ENCODE results near the gene TMEM135. TPM values are rescaled to one million over a fixed set of nuclear protein-coding genes. Genes with fewer than 3 reads are reported as not detected.
A peak's percentile ranks its signal among the peaks of the same experiment; 100 is the strongest.

The TMEM135 gene
- total RNA-seq, 2 experiments from 2014 or later: 24.7 to 30.0 TPM

DNA sequence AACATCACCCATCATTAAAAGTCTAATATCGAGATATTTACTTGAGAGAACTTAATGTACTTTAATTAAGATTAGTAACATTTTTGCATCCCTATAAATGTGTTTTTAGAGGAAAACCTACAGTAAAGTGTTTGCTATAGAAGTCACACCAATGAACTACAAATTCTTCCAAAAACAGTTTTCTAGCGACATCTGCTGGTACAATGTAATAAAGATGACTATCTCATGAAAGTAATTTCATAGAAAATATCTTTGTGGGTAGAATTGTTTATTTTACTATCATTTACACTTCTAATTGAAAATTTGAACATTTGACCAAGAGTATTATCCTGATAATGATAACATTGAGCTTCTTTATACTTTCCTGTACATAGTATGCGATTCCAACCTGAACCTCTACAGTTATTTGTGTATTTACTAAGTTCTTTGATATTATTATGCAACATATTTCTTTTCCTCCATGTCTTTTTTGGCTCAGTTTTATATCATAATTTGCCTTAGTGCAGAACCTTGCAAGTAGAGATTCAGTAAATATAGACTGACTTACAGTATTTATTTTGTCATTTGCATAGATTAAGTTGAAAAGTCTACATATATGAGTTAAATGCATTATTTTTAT lies 252.7 kb downstream of the TMEM135 start:
- DNase-seq (no peak), ATAC-seq (no peak)
- TF ChIP-seq, protein P1, sequence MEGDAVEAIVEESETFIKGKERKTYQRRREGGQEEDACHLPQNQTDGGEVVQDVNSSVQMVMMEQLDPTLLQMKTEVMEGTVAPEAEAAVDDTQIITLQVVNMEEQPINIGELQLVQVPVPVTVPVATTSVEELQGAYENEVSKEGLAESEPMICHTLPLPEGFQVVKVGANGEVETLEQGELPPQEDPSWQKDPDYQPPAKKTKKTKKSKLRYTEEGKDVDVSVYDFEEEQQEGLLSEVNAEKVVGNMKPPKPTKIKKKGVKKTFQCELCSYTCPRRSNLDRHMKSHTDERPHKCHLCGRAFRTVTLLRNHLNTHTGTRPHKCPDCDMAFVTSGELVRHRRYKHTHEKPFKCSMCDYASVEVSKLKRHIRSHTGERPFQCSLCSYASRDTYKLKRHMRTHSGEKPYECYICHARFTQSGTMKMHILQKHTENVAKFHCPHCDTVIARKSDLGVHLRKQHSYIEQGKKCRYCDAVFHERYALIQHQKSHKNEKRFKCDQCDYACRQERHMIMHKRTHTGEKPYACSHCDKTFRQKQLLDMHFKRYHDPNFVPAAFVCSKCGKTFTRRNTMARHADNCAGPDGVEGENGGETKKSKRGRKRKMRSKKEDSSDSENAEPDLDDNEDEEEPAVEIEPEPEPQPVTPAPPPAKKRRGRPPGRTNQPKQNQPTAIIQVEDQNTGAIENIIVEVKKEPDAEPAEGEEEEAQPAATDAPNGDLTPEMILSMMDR (IDR thresholded peaks at IDR 0.05): peak; percentile 84
- H3K27ac Mint-ChIP-seq: no peak overlapping the region
- intact Hi-C loops (cut with micrococcal nuclease): loop anchor here (2.0 to 5.0 kb wide), 2 partner anchors 313 to 352 kb away; no protein-coding TSS in a partner anchor
- no peak overlapping the region for H3K4me3 Mint-ChIP-seq
- no peaks in the 10 kb centered on the region for H3K4me1 Mint-ChIP-seq (ENCODE audit: low read depth)
- ChIA-PET POLR2A (no interaction called here), CTCF (interaction anchor here (0.7 to 4.4 kb wide), 10 partner anchors 19 to 355 kb away, joined by 3 to 32 read pairs (median 4); partner anchors contain the start of gene FZD4)
- no peaks in the 10 kb centered on the region for H3K27me3 Mint-ChIP-seq
- H3K36me3 Mint-ChIP-seq (ENCODE audit: low read depth): peaks cover 4% of the 10 kb centered on the region
- no peaks in the 10 kb centered on the region for H3K9me3 Mint-ChIP-seq

GRCh38 chr11:87292598-87292997 lies 254.9 kb downstream of the TMEM135 start:
- Mint-ChIP-seq H3K4me1 (ENCODE audit: low read depth) (peaks cover 2% of the 10 kb centered on the region), H3K4me3 (no peak overlapping the region), H3K27ac (no peak overlapping the region), H3K36me3 (ENCODE audit: low read depth) (no peaks in the 10 kb centered on the region), H3K27me3 (no peaks in the 10 kb centered on the region), H3K9me3 (no peaks in the 10 kb centered on the region)
- ATAC-seq (no peak), DNase-seq (no peak)
- ChIA-PET CTCF (interaction anchor here (1.8 kb wide), 1 partner anchor 422 kb away, joined by 4 read pairs; no protein-coding TSS in a partner anchor), POLR2A (no interaction called here)
- TF ChIP-seq, protein P1 (IDR thresholded peaks at IDR 0.05): no peak
- intact Hi-C loops (cut with micrococcal nuclease): loop anchor here (5.0 kb wide), 1 partner anchor 315 kb away; no protein-coding TSS in a partner anchor

GRCh38 chr11:87295237-87295636 lies 257.5 kb downstream of the TMEM135 start:
- TF ChIP-seq, protein P1 (IDR thresholded peaks at IDR 0.05): no peak
- no peak for ATAC-seq
- Mint-ChIP-seq H3K27me3 (no peaks in the 10 kb centered on the region), H3K36me3 (ENCODE audit: low read depth) (peaks cover 3% of the 10 kb centered on the region), H3K27ac (no peak overlapping the region), H3K9me3 (peaks cover 3% of the 10 kb centered on the region), H3K4me3 (no peak overlapping the region), H3K4me1 (ENCODE audit: low read depth) (peaks cover 5% of the 10 kb centered on the region)
- POLR2A ChIA-PET: no interaction called here
- CTCF ChIA-PET: interaction anchor here (1.0 to 1.7 kb wide), 3 partner anchors 58 to 357 kb away, joined by 3 to 5 read pairs (median 3); no protein-coding TSS in a partner anchor
- no peak for DNase-seq
- intact Hi-C loops (cut with micrococcal nuclease): no loop called here

GRCh38 chr11:87296627-87297026 lies 258.9 kb downstream of the TMEM135 start:
- ATAC-seq (no peak), DNase-seq (no peak)
- Mint-ChIP-seq H3K4me1 (ENCODE audit: low read depth) (peaks cover 5% of the 10 kb centered on the region), H3K4me3 (no peak overlapping the region), H3K36me3 (ENCODE audit: low read depth) (peaks cover 3% of the 10 kb centered on the region), H3K27ac (no peak overlapping the region), H3K27me3 (no peaks in the 10 kb centered on the region), H3K9me3 (peaks cover 3% of the 10 kb centered on the region)
- ChIA-PET POLR2A (no interaction called here), CTCF (no interaction called here)
- intact Hi-C loops (cut with micrococcal nuclease): no loop called here
- TF ChIP-seq, protein P1 (IDR thresholded peaks at IDR 0.05): no peak

DNA sequence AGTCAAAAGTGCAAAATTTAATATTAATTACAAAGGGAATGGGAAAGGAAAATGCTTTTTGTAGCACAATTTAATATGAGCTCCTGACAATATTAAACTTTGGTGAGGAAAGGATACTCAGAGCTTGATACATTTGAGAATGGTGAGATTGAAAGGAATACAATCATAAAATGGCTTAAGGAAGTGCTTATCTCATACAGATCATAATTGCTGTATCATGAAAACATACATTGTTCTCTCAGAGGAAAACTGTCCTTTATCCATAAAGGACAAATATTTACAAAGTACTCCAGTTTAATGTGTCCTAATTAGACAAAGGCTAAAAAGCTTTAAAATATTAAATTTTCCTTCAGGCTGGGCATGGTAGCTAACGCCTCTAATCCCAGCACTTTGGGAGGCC lies 260.4 kb downstream of the TMEM135 start:
- ChIA-PET POLR2A (no interaction called here), CTCF (no interaction called here)
- TF ChIP-seq, protein P1 (IDR thresholded peaks at IDR 0.05): no peak
- Mint-ChIP-seq H3K27ac (no peak overlapping the region), H3K36me3 (ENCODE audit: low read depth) (peaks cover 3% of the 10 kb centered on the region), H3K27me3 (no peaks in the 10 kb centered on the region), H3K4me1 (ENCODE audit: low read depth) (peaks cover 5% of the 10 kb centered on the region), H3K9me3 (peaks cover 3% of the 10 kb centered on the region), H3K4me3 (no peak overlapping the region)
- ATAC-seq (no peak), DNase-seq (no peak)
- intact Hi-C loops (cut with micrococcal nuclease): no loop called here

Measured in activated CD8-positive, alpha-beta T cell treated with anti-CD3 and anti-CD28 coated beads for 36 hours (primary cell).